OCI-LY7 (cell line): ENCODE data around the gene AGK. TPM values are rescaled to one million over a fixed set of nuclear protein-coding genes. Genes with fewer than 3 reads are reported as not detected.

Source experiments
- BruUV-seq: library from RNA; stranded (reverse); fragments of 400-500 nt; replicated peaks from 2 replicates; lab custom pipeline; 2021; lab: Mats Ljungman, UMichigan
- CTCF ChIA-PET: fragments of 300-600 bp; sonication (Branson Sonifier 250); formaldehyde crosslinking; loops from one replicate; lab custom pipeline; 2022; ENCODE audit warnings: antibody characterized with exemption; ENCODE audit not compliant: unreplicated experiment; lab: Charles Lee
- POLR2A ChIA-PET: fragments of 300-600 bp; sonication (Branson Sonifier 250); formaldehyde crosslinking; loops from one replicate; lab custom pipeline; 2022; ENCODE audit warnings: antibody characterized with exemption; lab: Charles Lee
- DNase-seq: peaks from one replicate; pipeline ENCODE4 v3.0.0-alpha.2; 2015; ENCODE audit warnings: low spot score
- H2AFZ ChIP-seq: fragments of 200-600 bp; sonication (generic), shearing (Covaris generic); 2 replicates; pipeline ENCODE4 v1.6.1; 2014; ENCODE audit warnings: mild to moderate bottlenecking, antibody characterized with exemption, low read length, moderate library complexity
- H3K27ac ChIP-seq: fragments of 200-600 bp; sonication (generic); 2 replicates; pipeline ENCODE4 v1.5.1; 2014; ENCODE audit warnings: mixed run types, low read depth, mild to moderate bottlenecking, moderate library complexity, low read length, inconsistent platforms; ENCODE audit not compliant: poor library complexity, severe bottlenecking
- H3K36me3 ChIP-seq: fragments of 200-600 bp; sonication (generic); 2 replicates; pipeline ENCODE4 v1.6.1; 2014; ENCODE audit warnings: mild to moderate bottlenecking, antibody characterized with exemption, low read length, moderate library complexity, mixed read lengths; ENCODE audit not compliant: insufficient read depth
- H3K4me1 ChIP-seq: fragments of 200-600 bp; sonication (generic); 2 replicates; pipeline ENCODE4 v1.5.1; 2014; ENCODE audit warnings: mild to moderate bottlenecking, low read length; ENCODE audit not compliant: insufficient read depth, poor library complexity, severe bottlenecking
- H3K4me2 ChIP-seq: fragments of 200-600 bp; sonication (generic); 2 replicates; pipeline ENCODE4 v1.6.1; 2014; ENCODE audit warnings: mild to moderate bottlenecking, low read length
- H3K4me3 ChIP-seq: fragments of 200-600 bp; sonication (generic); 2 replicates; pipeline ENCODE4 v1.5.1; 2014; ENCODE audit warnings: mild to moderate bottlenecking, low read depth, low read length; ENCODE audit not compliant: poor library complexity, severe bottlenecking
- H3K79me2 ChIP-seq: fragments of 200-600 bp; sonication (generic); 2 replicates; pipeline ENCODE4 v1.6.1; 2016; ENCODE audit warnings: low read depth, mild to moderate bottlenecking, low read length, moderate library complexity, mixed read lengths; ENCODE audit not compliant: insufficient read depth
- H3K9me2 ChIP-seq: fragments of 200-600 bp; sonication (generic); 2 replicates; pipeline ENCODE4 v1.6.1; 2016; ENCODE audit warnings: mild to moderate bottlenecking, low read length, mixed read lengths; ENCODE audit not compliant: insufficient read depth
- H3K9me3 ChIP-seq: fragments of 200-600 bp; sonication (generic); 2 replicates; pipeline ENCODE4 v1.6.1; 2014; ENCODE audit warnings: mild to moderate bottlenecking, mixed run types, low read length, mixed read lengths
- H4K20me1 ChIP-seq: fragments of 200-600 bp; sonication (generic); 2 replicates; pipeline ENCODE4 v1.6.1; 2014; ENCODE audit warnings: mild to moderate bottlenecking, antibody characterized with exemption, low read length, moderate library complexity, mixed read lengths; ENCODE audit not compliant: insufficient read depth
- EZH2phosphoT487 ChIP-seq: fragments of 200-600 bp; sonication (generic); IDR thresholded peaks from 2 replicates; pipeline ENCODE4 v1.6.1; 2018; ENCODE audit warnings: low read depth, borderline replicate concordance, mild to moderate bottlenecking, mixed run types, antibody characterized with exemption, low read length, moderate library complexity, mixed read lengths
- intact Hi-C: fragments of 100-400 bp; cut with micrococcal nuclease; formaldehyde crosslinking; loops from one replicate; pipeline ENCODE4 v1.10.0; 2022; ENCODE audit not compliant: unreplicated experiment
- total RNA-seq, 2 experiments: library from RNA; depleted of rRNA in 1 of 2; stranded (reverse); fragments of >200 nt in 1 of 2; shearing (Covaris generic) in 1 of 2; gene quantifications; 2 replicates each; pipeline ENCODE4 v1.2.3, GENCODE V29; 2014 to 2022
- TF ChIP-seq, protein P1 (sequence below): fragments of 200-600 bp; sonication (generic); conservative IDR thresholded peaks from 2 replicates; pipeline ENCODE4 v1.5.1; 2014; ENCODE audit warnings: mild to moderate bottlenecking, antibody characterized with exemption, low read length, moderate library complexity, mixed read lengths

The AGK gene
- total RNA-seq, 2 experiments from 2014 or later: 31.2 to 33.6 TPM

GRCh38 chr7:141559961-141560360 lies 8.8 kb downstream of the AGK start:
- Histone ChIP-seq H3K4me2 (no peak overlapping the region), H3K9me3 (peaks cover 9% of the 10 kb centered on the region), H4K20me1 (no peaks in the 10 kb centered on the region), H2AFZ (no peak overlapping the region), H3K36me3 (peaks cover 80% of the 10 kb centered on the region), H3K27ac (no peak overlapping the region), H3K79me2 (peaks cover 9% of the 10 kb centered on the region; the same call in 1 of the 2 replicates), H3K4me3 (no peak overlapping the region), H3K9me2 (no peaks in the 10 kb centered on the region), H3K4me1 (no peaks in the 10 kb centered on the region)
- CTCF ChIA-PET: no interaction called here
- TF ChIP-seq EZH2phosphoT487: no peak
- TF ChIP-seq, protein P1, sequence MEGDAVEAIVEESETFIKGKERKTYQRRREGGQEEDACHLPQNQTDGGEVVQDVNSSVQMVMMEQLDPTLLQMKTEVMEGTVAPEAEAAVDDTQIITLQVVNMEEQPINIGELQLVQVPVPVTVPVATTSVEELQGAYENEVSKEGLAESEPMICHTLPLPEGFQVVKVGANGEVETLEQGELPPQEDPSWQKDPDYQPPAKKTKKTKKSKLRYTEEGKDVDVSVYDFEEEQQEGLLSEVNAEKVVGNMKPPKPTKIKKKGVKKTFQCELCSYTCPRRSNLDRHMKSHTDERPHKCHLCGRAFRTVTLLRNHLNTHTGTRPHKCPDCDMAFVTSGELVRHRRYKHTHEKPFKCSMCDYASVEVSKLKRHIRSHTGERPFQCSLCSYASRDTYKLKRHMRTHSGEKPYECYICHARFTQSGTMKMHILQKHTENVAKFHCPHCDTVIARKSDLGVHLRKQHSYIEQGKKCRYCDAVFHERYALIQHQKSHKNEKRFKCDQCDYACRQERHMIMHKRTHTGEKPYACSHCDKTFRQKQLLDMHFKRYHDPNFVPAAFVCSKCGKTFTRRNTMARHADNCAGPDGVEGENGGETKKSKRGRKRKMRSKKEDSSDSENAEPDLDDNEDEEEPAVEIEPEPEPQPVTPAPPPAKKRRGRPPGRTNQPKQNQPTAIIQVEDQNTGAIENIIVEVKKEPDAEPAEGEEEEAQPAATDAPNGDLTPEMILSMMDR: no peak
- DNase-seq: no peak
- intact Hi-C loops: no loop called here
- POLR2A ChIA-PET: interaction anchor here (0.5 kb wide), 1 partner anchor 1192 kb away, joined by 3 read pairs; no protein-coding TSS in a partner anchor
- no TSS peak for BruUV-seq

GRCh38 chr7:141562036-141562435 lies 10.8 kb downstream of the AGK start:
- no peak overlapping the region for H3K27ac ChIP-seq
- no peaks in the 10 kb centered on the region for H4K20me1 ChIP-seq
- DNase-seq: no peak
- peaks cover 9% of the 10 kb centered on the region for H3K9me3 ChIP-seq
- no peak for TF ChIP-seq EZH2phosphoT487
- TF ChIP-seq, protein P1: no peak
- H3K36me3 ChIP-seq: peaks cover 87% of the 10 kb centered on the region
- H3K4me3 ChIP-seq: no peak overlapping the region
- H3K4me2 ChIP-seq: no peak overlapping the region
- peaks cover 9% of the 10 kb centered on the region; the same call in 1 of the 2 replicates for H3K79me2 ChIP-seq
- BruUV-seq: no TSS peak
- POLR2A ChIA-PET: no interaction called here
- no peak overlapping the region for H2AFZ ChIP-seq
- CTCF ChIA-PET: no interaction called here
- intact Hi-C loops: no loop called here
- no peaks in the 10 kb centered on the region for H3K4me1 ChIP-seq
- H3K9me2 ChIP-seq: no peaks in the 10 kb centered on the region

GRCh38 chr7:141562543-141562942 lies 11.3 kb downstream of the AGK start:
- ChIA-PET CTCF (no interaction called here), POLR2A (no interaction called here)
- Histone ChIP-seq H4K20me1 (no peaks in the 10 kb centered on the region), H3K79me2 (peaks cover 9% of the 10 kb centered on the region; the same call in 1 of the 2 replicates), H3K4me1 (no peaks in the 10 kb centered on the region), H3K9me3 (peaks cover 9% of the 10 kb centered on the region), H3K4me2 (no peak overlapping the region), H3K9me2 (no peaks in the 10 kb centered on the region), H3K36me3 (peaks cover 85% of the 10 kb centered on the region), H2AFZ (no peak overlapping the region), H3K4me3 (no peak overlapping the region), H3K27ac (no peak overlapping the region)
- TF ChIP-seq, protein P1: no peak
- intact Hi-C loops: no loop called here
- DNase-seq: no peak
- BruUV-seq: no TSS peak
